PC-3 (cell line): ENCODE data around the gene GRK3.

Experiments
- EZH2 ChIP-seq: fragments of 300-600 bp; sonication (generic); IDR thresholded peaks from one replicate; pipeline ENCODE4 v1.6.1; 2017; ENCODE audit warnings: antibody characterized with exemption, mild to moderate bottlenecking, low read length; ENCODE audit not compliant: unreplicated experiment
- EZH2phosphoT487 ChIP-seq: fragments of 300-600 bp; sonication (generic); IDR thresholded peaks from 2 replicates; pipeline ENCODE4 v1.6.1; 2018; ENCODE audit warnings: mild to moderate bottlenecking, antibody characterized with exemption, low read length, borderline replicate concordance
- TF ChIP-seq, protein P1 (sequence below): fragments of 300-600 bp; sonication (generic); conservative IDR thresholded peaks from 2 replicates; pipeline ENCODE4 v1.5.1; 2017; ENCODE audit warnings: antibody characterized with exemption, low read depth, mild to moderate bottlenecking, low read length

DNA sequence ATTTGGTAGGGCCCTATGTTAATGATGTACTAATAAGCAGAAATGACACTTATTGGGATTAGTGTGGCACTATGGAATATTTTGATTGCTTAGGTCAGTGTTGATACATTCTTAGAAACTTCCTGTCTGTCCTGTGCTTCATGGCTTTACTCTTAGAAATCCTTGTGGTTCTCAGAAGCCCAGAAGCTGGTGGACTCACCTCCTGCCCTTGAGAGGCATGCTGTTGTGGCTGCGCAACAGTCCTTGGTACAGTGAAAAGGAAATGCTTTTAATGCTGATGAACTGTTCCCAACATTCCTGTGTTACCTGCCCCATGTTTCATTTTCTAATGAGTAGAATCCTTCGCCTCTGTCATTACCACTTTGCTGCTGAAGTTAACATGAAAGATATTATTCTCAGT lies 125.2 kb downstream of the GRK3 start:
- TF ChIP-seq, protein P1, sequence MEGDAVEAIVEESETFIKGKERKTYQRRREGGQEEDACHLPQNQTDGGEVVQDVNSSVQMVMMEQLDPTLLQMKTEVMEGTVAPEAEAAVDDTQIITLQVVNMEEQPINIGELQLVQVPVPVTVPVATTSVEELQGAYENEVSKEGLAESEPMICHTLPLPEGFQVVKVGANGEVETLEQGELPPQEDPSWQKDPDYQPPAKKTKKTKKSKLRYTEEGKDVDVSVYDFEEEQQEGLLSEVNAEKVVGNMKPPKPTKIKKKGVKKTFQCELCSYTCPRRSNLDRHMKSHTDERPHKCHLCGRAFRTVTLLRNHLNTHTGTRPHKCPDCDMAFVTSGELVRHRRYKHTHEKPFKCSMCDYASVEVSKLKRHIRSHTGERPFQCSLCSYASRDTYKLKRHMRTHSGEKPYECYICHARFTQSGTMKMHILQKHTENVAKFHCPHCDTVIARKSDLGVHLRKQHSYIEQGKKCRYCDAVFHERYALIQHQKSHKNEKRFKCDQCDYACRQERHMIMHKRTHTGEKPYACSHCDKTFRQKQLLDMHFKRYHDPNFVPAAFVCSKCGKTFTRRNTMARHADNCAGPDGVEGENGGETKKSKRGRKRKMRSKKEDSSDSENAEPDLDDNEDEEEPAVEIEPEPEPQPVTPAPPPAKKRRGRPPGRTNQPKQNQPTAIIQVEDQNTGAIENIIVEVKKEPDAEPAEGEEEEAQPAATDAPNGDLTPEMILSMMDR: no peak
- TF ChIP-seq EZH2: no peak
- TF ChIP-seq EZH2phosphoT487: no peak
